HepG2 (cell line): ENCODE results near the gene ZPR1. TPM values are rescaled to one million over a fixed set of nuclear protein-coding genes. Genes with fewer than 3 reads are reported as not detected.

Source experiments
- ARNT ChIP-seq: fragments of 450-650 bp; IDR thresholded peaks from 2 replicates; pipeline ENCODE4 v1.6.1; 2017
- DBP ChIP-seq: sonication (generic); formaldehyde crosslinking; IDR thresholded peaks from 2 replicates; pipeline ENCODE4 v1.4.0; 2020; ENCODE audit warnings: missing genetic modification reagents; ENCODE audit errors: not compliant biosample characterization
- ETV5 ChIP-seq: IDR thresholded peaks from 2 replicates; pipeline ENCODE4 v1.6.1; 2018; ENCODE audit warnings: missing biosample characterization, missing genetic modification reagents, inconsistent platforms, borderline replicate concordance
- HNF4G ChIP-seq, 2 experiments: sonication (generic) in 1 of 2; formaldehyde crosslinking in 1 of 2; IDR thresholded peaks; 2 replicates each; pipeline versions ENCODE4 v1.4.0 to v1.6.1; 2011 to 2020; ENCODE audit warnings: borderline replicate concordance in 2 of 2, low read depth in 2 of 2, mild to moderate bottlenecking in 2 of 2, low read length in 1 of 2, missing genetic modification reagents in 1 of 2, moderate library complexity in 1 of 2
- HOMEZ ChIP-seq: IDR thresholded peaks from 2 replicates; pipeline ENCODE4 v1.6.1; 2016; ENCODE audit warnings: low read depth
- IRF2 ChIP-seq: IDR thresholded peaks from 2 replicates; pipeline ENCODE4 v1.6.1; 2018; ENCODE audit warnings: missing genetic modification reagents, missing compliant biosample characterization
- MIER2 ChIP-seq: IDR thresholded peaks from 2 replicates; pipeline ENCODE4 v1.6.1; 2016; ENCODE audit warnings: missing biosample characterization, missing genetic modification reagents
- SAP130 ChIP-seq: IDR thresholded peaks from 2 replicates; pipeline ENCODE4 v1.6.1; 2016; ENCODE audit warnings: low read depth
- TAF1 ChIP-seq: sonication (generic); formaldehyde crosslinking; IDR thresholded peaks from 2 replicates; pipeline ENCODE4 v1.4.0; 2020; ENCODE audit warnings: missing genetic modification reagents
- TRIM22 ChIP-seq: fragments of 450-650 bp; IDR thresholded peaks from 2 replicates; pipeline ENCODE4 v1.6.1; 2017
- ZIK1 ChIP-seq: sonication (generic); formaldehyde crosslinking; IDR thresholded peaks from 2 replicates; pipeline ENCODE4 v1.5.0; 2020; ENCODE audit warnings: mild to moderate bottlenecking, low read depth, missing genetic modification reagents, borderline replicate concordance
- ZNF580 ChIP-seq: IDR thresholded peaks from 2 replicates; pipeline ENCODE4 v1.6.1; 2016; ENCODE audit warnings: low read depth, borderline replicate concordance
- ZNF609 ChIP-seq: sonication (generic); formaldehyde crosslinking; IDR thresholded peaks from 2 replicates; pipeline ENCODE4 v1.4.0; 2020; ENCODE audit warnings: mild to moderate bottlenecking, missing genetic modification reagents, borderline replicate concordance
- ZNF615 ChIP-seq: sonication (generic); formaldehyde crosslinking; IDR thresholded peaks from 2 replicates; pipeline ENCODE4 v1.5.0; 2020; ENCODE audit warnings: mild to moderate bottlenecking, missing genetic modification reagents, borderline replicate concordance
- ZNF747 ChIP-seq: sonication (generic); formaldehyde crosslinking; IDR thresholded peaks from 2 replicates; pipeline ENCODE4 v1.8.1; 2023; ENCODE audit warnings: missing genetic modification reagents, mild to moderate bottlenecking, borderline replicate concordance
- polyA plus RNA-seq, 8 experiments: library from polyadenylated mRNA; depleted of rRNA in 3 of 8; stranded (reverse) in 7 of 8; unstranded in 1 of 8; fragments of >200 nt; fragmentation: Illumina TruSeq in 4 of 8; extraction: Trizol in 4 of 8; gene quantifications; 2 replicates each; pipeline versions ENCODE4 v1.2.1 to v1.2.3, GENCODE V29; 2011 to 2016; ENCODE audit warnings: low read depth in 4 of 8, missing spikeins in 1 of 8, mixed read lengths in 1 of 8; ENCODE audit not compliant: insufficient read depth in 1 of 8
- total RNA-seq, 5 experiments: library from RNA; depleted of rRNA; stranded (reverse); fragments of >200 nt; fragmentation: Illumina TruSeq; extraction: Trizol; gene quantifications; 2 replicates each; pipeline ENCODE4 v1.2.3, GENCODE V29; 2016; ENCODE audit warnings: low read depth in 1 of 5

Gene ZPR1
- total and polyA plus RNA-seq, 2 of the 13 experiments (the other 11 are each of a cell fraction or from before 2014, with no cell fraction given): 40.0 to 79.3 TPM

- TF ChIP-seq ZNF580 (CRISPR knock-in tag) (peak; percentile 14; the same call in 1 of the 2 replicates), TRIM22 (no peak), SAP130 (peak; percentile 86), MIER2 (no peak), ZNF609 (peak; percentile 93), HNF4G (IDR thresholded peaks at IDR 0.05; ENCODE audit: borderline replicate concordance, low read depth, low read length) (peak; percentile 97), HNF4G (CRISPR knock-in tag; IDR thresholded peaks at IDR 0.05; ENCODE audit: borderline replicate concordance, low read depth) (peak; percentile 97), DBP (CRISPR knock-in tag) (no peak), ARNT (no peak), ZNF615 (CRISPR knock-in tag) (no peak), TAF1 (CRISPR knock-in tag) (peak; percentile 15; the same call in 1 of the 2 replicates), IRF2 (CRISPR knock-in tag) (peak; percentile 65), ETV5 (peak; percentile 80), ZIK1 (CRISPR knock-in tag) (peak; percentile 48; the same call in 1 of the 2 replicates), HOMEZ (CRISPR knock-in tag) (no peak; the same call in 1 of the 2 replicates), ZNF747 (no peak)
Observed at GRCh38 chr11:116828632-116829524, 41.1 kb upstream of the ZPR1 start (continued).
